IMR-90 (cell line): Measurements from ENCODE around the gene NTSR1. TPM values are rescaled to one million over a fixed set of nuclear protein-coding genes. Genes with fewer than 3 reads are reported as not detected.

Source experiments
- ATAC-seq: fragments of 200-7000 bp; cut with Tn5 transposase; 2 replicates; pipeline ENCODE4 v1.9.1; 2020; ENCODE audit warnings: low read depth, mild to moderate bottlenecking, moderate library complexity
- BruUV-seq: library from RNA; stranded (reverse); fragments of 400-500 nt; replicated peaks from 2 replicates; lab custom pipeline; 2021; lab: Mats Ljungman, UMichigan
- CTCF ChIA-PET: fragments of 300-600 bp; formaldehyde crosslinking; extraction: SDS; loops from one replicate; lab custom pipeline; 2021; ENCODE audit warnings: antibody characterized with exemption; lab: Yijun Ruan, JAX
- POLR2A ChIA-PET: fragments of 300-600 bp; sonication (Branson Sonifier 250); formaldehyde crosslinking; loops from one replicate; lab custom pipeline; 2022; ENCODE audit warnings: antibody characterized with exemption; ENCODE audit not compliant: unreplicated experiment; lab: Charles Lee
- DNase-seq: peaks from one replicate; pipeline ENCODE4 v3.0.0; 2013
- H2AFZ ChIP-seq: replicated peaks from 2 replicates; pipeline ENCODE3; 2013; ENCODE audit warnings: low read length, mild to moderate bottlenecking; ENCODE audit not compliant: poor library complexity
- H2AK5ac ChIP-seq: 2 replicates; pipeline ENCODE4 v1.6.1; 2013; ENCODE audit warnings: low read depth, low read length, inconsistent platforms
- H2AK9ac ChIP-seq: replicated peaks from 2 replicates; pipeline ENCODE3; 2013; ENCODE audit warnings: mild to moderate bottlenecking, low read depth, low read length, moderate library complexity; ENCODE audit not compliant: poor library complexity
- H2BK120ac ChIP-seq: 2 replicates; pipeline ENCODE4 v1.6.1; 2013; ENCODE audit warnings: low read depth, low read length, inconsistent platforms
- H2BK15ac ChIP-seq: 3 replicates; pipeline ENCODE4 v1.6.1; 2013; ENCODE audit warnings: low read depth, low read length, inconsistent platforms
- H2BK20ac ChIP-seq: 2 replicates; pipeline ENCODE4 v1.6.1; 2013; ENCODE audit warnings: low read depth, mild to moderate bottlenecking, inconsistent platforms, low read length, moderate library complexity
- H2BK5ac ChIP-seq: 2 replicates; pipeline ENCODE4 v1.6.1; 2013; ENCODE audit warnings: mild to moderate bottlenecking, low read depth, low read length, inconsistent platforms; ENCODE audit not compliant: poor library complexity, severe bottlenecking
- H3K14ac ChIP-seq: replicated peaks from 2 replicates; pipeline ENCODE4 v1.6.1; 2013; ENCODE audit warnings: low read depth, low read length, inconsistent platforms
- H3K18ac ChIP-seq: 2 replicates; pipeline ENCODE4 v1.6.1; 2013; ENCODE audit warnings: low read depth, low read length, control low read depth
- H3K23ac ChIP-seq: 2 replicates; pipeline ENCODE4 v1.6.1; 2013; ENCODE audit warnings: low read depth, low read length, inconsistent platforms
- H3K27ac ChIP-seq: 2 replicates; pipeline ENCODE4 v1.5.1; 2013; ENCODE audit warnings: mild to moderate bottlenecking, control low read depth, low read length; ENCODE audit not compliant: insufficient read depth
- H3K27me3 ChIP-seq: 2 replicates; pipeline ENCODE4 v1.6.1; 2013; ENCODE audit warnings: low read length; ENCODE audit not compliant: control insufficient read depth, insufficient read depth
- H3K36me3 ChIP-seq: 2 replicates; pipeline ENCODE4 v1.6.1; 2013; ENCODE audit warnings: low read length, mixed read lengths; ENCODE audit not compliant: control insufficient read depth, insufficient read depth
- H3K4ac ChIP-seq: 2 replicates; pipeline ENCODE4 v1.6.1; 2013; ENCODE audit warnings: low read depth, low read length, inconsistent platforms
- H3K4me1 ChIP-seq: 2 replicates; pipeline ENCODE4 v1.6.1; 2013; ENCODE audit warnings: low read length, mixed read lengths; ENCODE audit not compliant: control insufficient read depth, insufficient read depth
- H3K4me2 ChIP-seq: 2 replicates; pipeline ENCODE4 v1.6.1; 2013; ENCODE audit warnings: low read depth, mild to moderate bottlenecking, control low read depth, low read length, moderate library complexity
- H3K4me3 ChIP-seq: 2 replicates; pipeline ENCODE4 v1.5.1; 2013; ENCODE audit warnings: low read depth, mild to moderate bottlenecking, control low read depth, low read length, moderate library complexity; ENCODE audit not compliant: insufficient read depth
- H3K56ac ChIP-seq: 2 replicates; pipeline ENCODE4 v1.6.1; 2013; ENCODE audit warnings: low read length, inconsistent platforms; ENCODE audit not compliant: insufficient read depth; ENCODE audit errors: extremely low read depth
- H3K79me1 ChIP-seq, 2 experiments: 2 replicates each; pipeline ENCODE4 v1.6.1; 2013; ENCODE audit warnings: low read length in 2 of 2, inconsistent platforms in 1 of 2, low read depth in 1 of 2
- H3K9ac ChIP-seq: 2 replicates; pipeline ENCODE4 v1.6.1; 2013; ENCODE audit warnings: low read depth, low read length, control low read depth
- H3K9me1 ChIP-seq: 2 replicates; pipeline ENCODE4 v1.6.1; 2013; ENCODE audit warnings: low read length, inconsistent platforms; ENCODE audit not compliant: insufficient read depth
- H3K9me3 ChIP-seq: 2 replicates; pipeline ENCODE4 v1.6.1; 2013; ENCODE audit warnings: low read length; ENCODE audit not compliant: control insufficient read depth, insufficient read depth
- H4K20me1 ChIP-seq: 2 replicates; pipeline ENCODE4 v1.6.1; 2013; ENCODE audit warnings: low read length, inconsistent platforms; ENCODE audit not compliant: insufficient read depth
- H4K5ac ChIP-seq: 2 replicates; pipeline ENCODE4 v1.6.1; 2013; ENCODE audit warnings: mild to moderate bottlenecking, low read depth, low read length, control low read depth
- H4K8ac ChIP-seq, 2 experiments: 2 replicates each; pipeline ENCODE4 v1.6.1; 2013; ENCODE audit warnings: low read depth in 2 of 2, low read length in 2 of 2, control low read depth in 1 of 2, inconsistent platforms in 1 of 2
- H4K91ac ChIP-seq: 2 replicates; pipeline ENCODE4 v1.6.1; 2013; ENCODE audit warnings: low read depth, low read length, inconsistent platforms; ENCODE audit not compliant: insufficient read depth
- BHLHE40 ChIP-seq: fragments of 150-350 bp; IDR thresholded peaks from 2 replicates; pipeline ENCODE4 v1.6.1; 2016; ENCODE audit warnings: mild to moderate bottlenecking, low read depth, low read length
- CEBPB ChIP-seq: IDR thresholded peaks from 2 replicates; pipeline ENCODE4 v1.6.1; 2012; ENCODE audit warnings: low read depth, low read length, improper control_type of control experiment
- CHD1 ChIP-seq: IDR thresholded peaks from 2 replicates; pipeline ENCODE4 v1.6.1; 2012; ENCODE audit warnings: low read depth, low read length, improper control_type of control experiment
- CTCF ChIP-seq: conservative IDR thresholded peaks from 2 replicates; pipeline ENCODE4 v1.5.1; 2012; ENCODE audit warnings: mild to moderate bottlenecking, low read depth, low read length, improper control_type of control experiment
- MAFK ChIP-seq: IDR thresholded peaks from 2 replicates; pipeline ENCODE4 v1.6.1; 2012; ENCODE audit warnings: low read depth, low read length, improper control_type of control experiment
- MXI1 ChIP-seq: IDR thresholded peaks from 2 replicates; pipeline ENCODE4 v1.6.1; 2012; ENCODE audit warnings: low read depth, mild to moderate bottlenecking, low read length, moderate library complexity, borderline replicate concordance
- NFE2L2 ChIP-seq: fragments of 150-350 bp; IDR thresholded peaks from 2 replicates; pipeline ENCODE4 v1.6.1; 2016; ENCODE audit warnings: low read depth, mild to moderate bottlenecking, low read length
- POLR2A ChIP-seq: IDR thresholded peaks from 2 replicates; pipeline ENCODE4 v1.6.1; 2012; ENCODE audit warnings: mild to moderate bottlenecking, low read depth, low read length
- RAD21 ChIP-seq: IDR thresholded peaks from 2 replicates; pipeline ENCODE4 v1.6.1; 2012; ENCODE audit warnings: low read length, improper control_type of control experiment
- RCOR1 ChIP-seq: IDR thresholded peaks from 2 replicates; pipeline ENCODE4 v1.6.1; 2012; ENCODE audit warnings: mild to moderate bottlenecking, low read length, improper control_type of control experiment; ENCODE audit not compliant: insufficient replicate concordance
- RFX5 ChIP-seq: IDR thresholded peaks from 2 replicates; pipeline ENCODE4 v1.8.0; 2012; ENCODE audit warnings: low read depth, mild to moderate bottlenecking, low read length, moderate library complexity
- SMC3 ChIP-seq: fragments of 150-350 bp; IDR thresholded peaks from 2 replicates; pipeline ENCODE4 v1.6.1; 2016; ENCODE audit warnings: low read depth, mild to moderate bottlenecking, antibody characterized with exemption, low read length, moderate library complexity
- WGBS, 2 experiments: methylation state at CpG; one replicate each; pipeline versions ENCODE4 v1.1.5 to v1.1.7; 2013; ENCODE audit warnings: missing lambda C conversion rate in 2 of 2; ENCODE audit not compliant: insufficient read length in 1 of 2; ENCODE audit errors: extremely low coverage in 2 of 2; 5-methylcytosine and 5-hydroxymethylcytosine counted together
- dilution Hi-C: fragments of 300-500 bp; cut with HindIII; formaldehyde crosslinking; loops from one replicate; pipeline ENCODE4 v1.14.3; 2018; ENCODE audit warnings: low sequenced_read_pairs; ENCODE audit not compliant: unreplicated experiment
- in situ Hi-C: fragments of 300-500 bp; cut with MboI; formaldehyde crosslinking; loops from 3 replicates; pipeline ENCODE4 v1.14.3; 2019; ENCODE audit warnings: low sequenced_read_pairs, inconsistent platforms, mixed read lengths
- intact Hi-C: fragments of 100-400 bp; cut with micrococcal nuclease; formaldehyde crosslinking; loops from 2 replicates; pipeline ENCODE4 v1.10.0; 2022
- polyA plus RNA-seq, 3 experiments: library from polyadenylated mRNA; depleted of rRNA; stranded (reverse); fragments of >200 nt; gene quantifications; 2 replicates each; pipeline ENCODE4 v1.2.3, GENCODE V29; 2012; ENCODE audit warnings: low replicate concordance in 1 of 3
- total RNA-seq: library from RNA; depleted of rRNA; stranded (reverse); fragments of >200 nt; gene quantifications from 2 replicates; pipeline ENCODE4 v1.2.3, GENCODE V29; 2012
- TF ChIP-seq, protein P1 (sequence below): fragments of 150-350 bp; IDR thresholded peaks from 2 replicates; pipeline ENCODE4 v1.6.1; 2017; ENCODE audit warnings: mild to moderate bottlenecking, antibody characterized with exemption, low read length, low read depth
- TF ChIP-seq, protein P2 (sequence below): fragments of 150-350 bp; IDR thresholded peaks from 2 replicates; pipeline ENCODE4 v1.6.1; 2016; ENCODE audit warnings: low read depth, mild to moderate bottlenecking, low read length, moderate library complexity, borderline replicate concordance

The NTSR1 gene
- total and polyA plus RNA-seq, 2 of the 4 experiments (the other 2 are of a cell fraction) = 0.54 to 1.8 TPM

DNA sequence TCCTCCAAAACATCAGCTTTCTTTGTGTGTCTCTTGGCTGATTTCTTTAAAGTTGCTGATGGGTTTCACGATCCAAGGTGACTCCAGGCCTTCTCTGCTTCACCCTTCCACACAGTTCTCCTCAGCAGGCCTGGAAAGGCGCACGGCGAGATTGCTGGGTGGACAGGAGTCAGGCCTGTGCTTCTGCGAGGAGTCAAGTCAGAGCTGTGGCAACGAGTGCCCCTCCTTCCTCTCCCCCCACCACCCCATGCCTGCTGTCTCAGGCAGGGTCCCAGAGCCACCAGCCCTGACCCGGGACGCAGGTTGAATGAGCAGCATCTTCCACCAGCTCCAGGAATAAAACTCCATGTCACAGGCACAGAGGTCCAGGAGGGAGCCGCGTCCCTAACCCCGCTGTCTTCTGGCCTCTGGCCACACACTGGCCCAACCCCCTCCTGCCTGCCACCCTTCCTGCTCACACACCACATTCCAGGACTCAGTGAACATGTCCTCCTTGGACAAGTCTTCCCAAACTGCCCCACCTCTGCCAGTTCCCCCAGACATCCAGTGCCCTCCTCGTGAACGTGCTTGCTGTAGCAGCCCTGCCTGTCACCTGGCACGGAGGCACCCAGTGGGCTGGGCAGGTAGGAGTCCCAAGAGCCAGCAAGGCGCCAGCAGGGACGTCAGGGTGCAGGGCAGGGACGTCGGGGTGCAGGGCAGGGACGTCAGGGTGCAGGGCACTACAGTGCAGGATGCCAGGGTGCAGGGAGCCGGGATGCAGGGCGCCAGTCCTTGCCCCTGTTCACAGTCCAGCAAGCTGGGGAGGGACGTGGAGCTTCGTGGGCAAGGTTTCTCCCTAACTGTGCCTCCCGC is 7.2 kb upstream of the NTSR1 start:
- no peak overlapping the region; a peak in 1 of 4 replicates for H4K8ac ChIP-seq
- peak overlapping the region; percentile 8 for H2AFZ ChIP-seq
- no peak overlapping the region for H2BK5ac ChIP-seq
- no peak overlapping the region for H4K91ac ChIP-seq
- WGBS, 2 experiments = 90% methylated on average over 15 of the region's 24 CpGs; no CpG with 5 or more reads in 1 of the 2 experiments
- no peak overlapping the region for H3K14ac ChIP-seq
- H3K4me2 ChIP-seq = no peak overlapping the region
- in situ Hi-C loops = no loop called here
- H3K4ac ChIP-seq = 0 out of 2 replicates have a peak overlapping the region, but pooled peaks have one; percentile 60
- POLR2A ChIA-PET = interaction anchor here (0.5 kb wide), 1 partner anchor 557 kb away, joined by 3 read pairs; no protein-coding TSS in a partner anchor
- H4K5ac ChIP-seq = no peak overlapping the region
- H3K23ac ChIP-seq = no peak overlapping the region
- H3K36me3 ChIP-seq = no peaks in the 10 kb centered on the region
- dilution Hi-C loops = no loop called here
- no peak overlapping the region for H3K18ac ChIP-seq
- CTCF ChIA-PET = no interaction called here
- BruUV-seq = no TSS peak
- no peak overlapping the region for H3K9ac ChIP-seq
- no peak overlapping the region for H2BK15ac ChIP-seq
- peak overlapping the region; percentile 29 for H2AK5ac ChIP-seq
- 0 out of 2 replicates have a peak, but pooled peaks cover 3% of the 10 kb centered on the region for H4K20me1 ChIP-seq
- no peak overlapping the region for H3K56ac ChIP-seq
- peaks cover 24% of the 10 kb centered on the region for H3K9me1 ChIP-seq
- no peaks in the 10 kb centered on the region for H3K79me1 ChIP-seq
- intact Hi-C loops = no loop called here
- no peak overlapping the region for H3K4me3 ChIP-seq
- H2AK9ac ChIP-seq = no peak overlapping the region
- no peak for DNase-seq
- no peak overlapping the region for H3K27ac ChIP-seq
- H3K27me3 ChIP-seq = peaks cover 4% of the 10 kb centered on the region; the same call in 1 of the 2 replicates
- peaks cover 15% of the 10 kb centered on the region for H3K4me1 ChIP-seq
- H3K9me3 ChIP-seq = no peaks in the 10 kb centered on the region
- ATAC-seq = no peak
- H2BK120ac ChIP-seq = peak overlapping the region; percentile 48; the same call in 1 of the 2 replicates
- peak overlapping the region; percentile 46; the same call in 1 of the 2 replicates for H2BK20ac ChIP-seq
- TF ChIP-seq SMC3 (no peak), MXI1 (no peak), CHD1 (no peak), NFE2L2 (no peak), CEBPB (no peak), CTCF (no peak), MAFK (no peak), RCOR1 (no peak), RFX5 (no peak), POLR2A (no peak), BHLHE40 (no peak), RAD21 (no peak)
- TF ChIP-seq, protein P1, sequence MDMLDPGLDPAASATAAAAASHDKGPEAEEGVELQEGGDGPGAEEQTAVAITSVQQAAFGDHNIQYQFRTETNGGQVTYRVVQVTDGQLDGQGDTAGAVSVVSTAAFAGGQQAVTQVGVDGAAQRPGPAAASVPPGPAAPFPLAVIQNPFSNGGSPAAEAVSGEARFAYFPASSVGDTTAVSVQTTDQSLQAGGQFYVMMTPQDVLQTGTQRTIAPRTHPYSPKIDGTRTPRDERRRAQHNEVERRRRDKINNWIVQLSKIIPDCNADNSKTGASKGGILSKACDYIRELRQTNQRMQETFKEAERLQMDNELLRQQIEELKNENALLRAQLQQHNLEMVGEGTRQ = no peak
- TF ChIP-seq, protein P2, sequence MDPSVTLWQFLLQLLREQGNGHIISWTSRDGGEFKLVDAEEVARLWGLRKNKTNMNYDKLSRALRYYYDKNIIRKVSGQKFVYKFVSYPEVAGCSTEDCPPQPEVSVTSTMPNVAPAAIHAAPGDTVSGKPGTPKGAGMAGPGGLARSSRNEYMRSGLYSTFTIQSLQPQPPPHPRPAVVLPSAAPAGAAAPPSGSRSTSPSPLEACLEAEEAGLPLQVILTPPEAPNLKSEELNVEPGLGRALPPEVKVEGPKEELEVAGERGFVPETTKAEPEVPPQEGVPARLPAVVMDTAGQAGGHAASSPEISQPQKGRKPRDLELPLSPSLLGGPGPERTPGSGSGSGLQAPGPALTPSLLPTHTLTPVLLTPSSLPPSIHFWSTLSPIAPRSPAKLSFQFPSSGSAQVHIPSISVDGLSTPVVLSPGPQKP = no peak
